Neural progenitor cell (in vitro differentiated cells): ENCODE data around the gene LRRC26.

Source experiments
- EZH2phosphoT487 ChIP-seq: fragments of 200-600 bp; sonication (generic); IDR thresholded peaks from 2 replicates; pipeline ENCODE4 v1.6.1; 2017; ENCODE audit warnings: antibody characterized with exemption
- TF ChIP-seq, protein P1 (sequence below): fragments of 200-600 bp; sonication (generic); IDR thresholded peaks from 2 replicates; pipeline ENCODE4 v1.5.1; 2017; ENCODE audit warnings: antibody characterized with exemption, mild to moderate bottlenecking

DNA sequence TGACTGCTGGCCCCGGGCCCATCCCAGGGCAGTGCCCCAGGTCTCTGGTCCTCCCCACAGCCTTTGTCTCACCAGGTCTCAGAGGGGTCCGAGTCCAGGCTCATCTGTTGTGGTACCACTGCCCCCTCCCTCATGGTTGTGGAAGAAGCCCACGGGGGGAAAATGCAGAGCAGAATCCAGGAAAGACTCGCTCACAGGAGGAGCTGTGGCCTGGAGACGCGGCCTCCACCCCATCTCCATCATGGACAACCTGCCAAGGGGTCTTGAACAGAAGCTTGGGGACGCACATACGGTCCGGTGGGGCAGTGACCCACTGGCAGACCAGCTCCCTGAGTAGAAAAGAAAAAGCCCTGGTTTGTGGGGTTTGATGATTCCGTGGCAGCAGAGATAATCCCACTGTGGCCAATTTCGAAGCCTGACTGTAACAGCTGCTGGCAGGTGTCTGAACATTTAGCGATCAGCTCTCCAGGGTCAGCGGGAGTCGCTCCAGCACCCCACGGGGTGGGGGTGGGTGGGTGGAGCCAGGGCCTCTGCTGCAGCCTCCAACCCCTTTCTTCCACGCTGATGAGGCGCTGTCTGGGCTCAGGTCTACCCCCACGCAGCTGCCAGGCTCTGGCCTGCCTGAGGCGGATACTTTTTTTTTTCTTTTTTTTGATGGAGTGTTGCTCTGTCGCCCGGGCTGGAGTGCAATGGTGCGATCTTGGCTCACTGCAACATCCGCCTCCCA lies 32.8 kb downstream of the LRRC26 start:
- TF ChIP-seq, protein P1, sequence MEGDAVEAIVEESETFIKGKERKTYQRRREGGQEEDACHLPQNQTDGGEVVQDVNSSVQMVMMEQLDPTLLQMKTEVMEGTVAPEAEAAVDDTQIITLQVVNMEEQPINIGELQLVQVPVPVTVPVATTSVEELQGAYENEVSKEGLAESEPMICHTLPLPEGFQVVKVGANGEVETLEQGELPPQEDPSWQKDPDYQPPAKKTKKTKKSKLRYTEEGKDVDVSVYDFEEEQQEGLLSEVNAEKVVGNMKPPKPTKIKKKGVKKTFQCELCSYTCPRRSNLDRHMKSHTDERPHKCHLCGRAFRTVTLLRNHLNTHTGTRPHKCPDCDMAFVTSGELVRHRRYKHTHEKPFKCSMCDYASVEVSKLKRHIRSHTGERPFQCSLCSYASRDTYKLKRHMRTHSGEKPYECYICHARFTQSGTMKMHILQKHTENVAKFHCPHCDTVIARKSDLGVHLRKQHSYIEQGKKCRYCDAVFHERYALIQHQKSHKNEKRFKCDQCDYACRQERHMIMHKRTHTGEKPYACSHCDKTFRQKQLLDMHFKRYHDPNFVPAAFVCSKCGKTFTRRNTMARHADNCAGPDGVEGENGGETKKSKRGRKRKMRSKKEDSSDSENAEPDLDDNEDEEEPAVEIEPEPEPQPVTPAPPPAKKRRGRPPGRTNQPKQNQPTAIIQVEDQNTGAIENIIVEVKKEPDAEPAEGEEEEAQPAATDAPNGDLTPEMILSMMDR: no peak
- TF ChIP-seq EZH2phosphoT487: no peak
